GM21447 (cell line): ENCODE results near the gene DHRS2.

Source experiments
- ATAC-seq: cut with Tn5 transposase; IDR thresholded peaks from one replicate; pipeline ENCODE4 v1.9.1; 2021; ENCODE audit not compliant: unreplicated experiment

Gene DHRS2

GRCh38 chr14:23646648-23647549, 10.7 kb downstream of the DHRS2 start:
- ATAC-seq: no peak

- no peak for ATAC-seq
These were observed 11.5 kb downstream of the DHRS2 start for GRCh38 chr14:23647619-23648018.

GRCh38 chr14:23648764-23649460, 12.7 kb downstream of the DHRS2 start:
- ATAC-seq: no peak

- no peak for ATAC-seq
These were observed 14.3 kb downstream of the DHRS2 start for GRCh38 chr14:23650506-23650905.

- no peak for ATAC-seq
These were observed 16.9 kb downstream of the DHRS2 start for GRCh38 chr14:23653051-23653450.

GRCh38 chr14:23654231-23654630, 18.1 kb downstream of the DHRS2 start:
- no peak for ATAC-seq

- no peak for ATAC-seq
These were observed 21.9 kb downstream of the DHRS2 start for GRCh38 chr14:23657959-23658470.

- ATAC-seq: no peak
These were observed 24.4 kb downstream of the DHRS2 start for GRCh38 chr14:23660290-23661226.

- ATAC-seq: no peak
These were observed 25.4 kb downstream of the DHRS2 start for GRCh38 chr14:23661542-23661941.

GRCh38 chr14:23663127-23663526, 27.0 kb downstream of the DHRS2 start:
- ATAC-seq: no peak

- no peak for ATAC-seq
These were observed 27.5 kb downstream of the DHRS2 start for GRCh38 chr14:23663711-23664110.

GRCh38 chr14:23664207-23664885, 28.2 kb downstream of the DHRS2 start:
- ATAC-seq: no peak

- no peak for ATAC-seq
These were observed 29.3 kb downstream of the DHRS2 start for GRCh38 chr14:23665302-23666016.

GRCh38 chr14:23667134-23667533, 31.0 kb downstream of the DHRS2 start:
- ATAC-seq: no peak

- no peak for ATAC-seq
These were observed 33.3 kb downstream of the DHRS2 start for GRCh38 chr14:23669441-23669840.

- ATAC-seq: no peak
These were observed 34.3 kb downstream of the DHRS2 start for GRCh38 chr14:23670481-23670880.

- no peak for ATAC-seq
These were observed 36.0 kb downstream of the DHRS2 start for GRCh38 chr14:23672200-23672599.

- no peak for ATAC-seq
These were observed 39.2 kb downstream of the DHRS2 start for GRCh38 chr14:23675337-23675736.

- ATAC-seq: no peak
These were observed 39.7 kb downstream of the DHRS2 start for GRCh38 chr14:23675906-23676305.

- no peak for ATAC-seq
These were observed 45.2 kb downstream of the DHRS2 start for GRCh38 chr14:23681337-23681736.
